HG03558 (cell line): Measurements from ENCODE around the gene PTPRR.

Source experiments
- ATAC-seq: cut with Tn5 transposase; IDR thresholded peaks from one replicate; pipeline ENCODE4 v1.9.1; 2021; ENCODE audit warnings: moderate number of reproducible peaks; ENCODE audit not compliant: unreplicated experiment; ENCODE audit errors: extremely low read depth

PTPRR gene

DNA sequence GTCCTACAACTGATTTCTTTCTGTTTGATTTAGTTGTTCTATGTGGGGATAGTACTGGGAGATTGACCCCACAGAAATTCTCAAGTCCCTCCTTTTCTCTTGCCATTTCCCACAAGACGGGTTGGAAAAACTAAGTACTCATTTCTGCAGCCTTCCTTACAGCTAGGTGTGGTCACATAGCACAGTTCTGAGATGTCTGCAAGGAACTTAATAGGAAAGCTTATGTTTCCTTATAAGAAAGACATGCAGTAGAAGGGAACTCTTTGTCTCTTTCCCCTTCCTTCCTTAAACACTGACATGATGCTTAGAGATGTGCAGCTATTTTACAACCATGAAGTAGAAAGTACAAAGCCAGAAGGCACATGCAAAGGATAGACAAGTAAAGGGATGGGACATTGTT is 113.7 kb downstream of the PTPRR start:
- no peak for ATAC-seq

DNA sequence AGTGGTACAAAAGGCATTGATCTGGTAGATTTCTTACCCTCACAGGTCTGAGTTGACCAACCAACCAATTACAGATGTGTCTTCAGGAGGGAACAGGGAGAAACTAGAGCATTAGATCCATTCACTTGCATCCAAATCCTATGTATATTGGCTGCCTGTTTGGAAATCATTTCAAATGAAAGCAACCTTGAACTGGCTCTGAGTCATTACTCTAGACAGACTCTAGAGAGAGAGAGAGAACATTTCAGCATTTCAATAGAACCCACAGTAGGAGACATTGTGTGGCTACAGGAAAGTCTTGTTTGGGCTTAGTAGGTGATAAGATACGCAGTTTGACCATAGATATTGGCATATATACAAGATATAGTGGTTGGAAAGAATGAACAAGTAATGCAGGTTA is 114.5 kb downstream of the PTPRR start:
- ATAC-seq = no peak

DNA sequence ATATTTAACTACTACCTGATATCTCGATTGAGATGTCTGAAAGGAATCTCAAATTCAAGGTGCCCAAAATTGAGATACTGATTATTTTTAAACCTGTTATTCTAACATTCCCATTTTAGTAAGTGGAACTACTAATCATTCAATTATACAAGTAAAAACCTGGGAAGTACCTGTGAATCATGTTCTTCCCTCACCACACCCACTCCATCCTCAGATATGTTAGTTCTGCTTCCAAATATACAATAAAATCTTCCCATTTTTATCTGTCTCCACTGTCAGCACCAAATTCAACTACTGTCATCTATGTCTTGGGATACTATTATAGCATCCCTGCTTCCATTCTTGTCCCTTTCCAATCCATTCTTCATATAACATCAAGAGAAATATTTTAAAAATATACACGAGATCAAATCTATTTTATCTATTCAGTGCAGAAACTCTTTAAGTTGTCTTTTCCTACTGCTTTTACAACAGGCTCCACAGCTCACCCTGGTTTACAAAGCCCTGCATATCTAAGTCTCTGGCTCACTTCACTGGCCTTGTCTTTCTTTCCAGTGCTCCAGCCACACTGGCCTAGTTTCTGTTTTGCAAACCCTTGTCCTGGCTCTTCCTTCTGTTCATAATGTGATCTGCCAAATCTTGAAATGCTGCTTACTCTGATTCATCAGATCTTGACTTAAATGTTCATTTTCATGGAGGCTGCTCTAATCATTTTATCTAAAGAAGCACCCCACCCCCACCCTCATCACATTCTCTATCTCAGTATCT is 122.3 kb downstream of the PTPRR start:
- ATAC-seq = no peak

DNA sequence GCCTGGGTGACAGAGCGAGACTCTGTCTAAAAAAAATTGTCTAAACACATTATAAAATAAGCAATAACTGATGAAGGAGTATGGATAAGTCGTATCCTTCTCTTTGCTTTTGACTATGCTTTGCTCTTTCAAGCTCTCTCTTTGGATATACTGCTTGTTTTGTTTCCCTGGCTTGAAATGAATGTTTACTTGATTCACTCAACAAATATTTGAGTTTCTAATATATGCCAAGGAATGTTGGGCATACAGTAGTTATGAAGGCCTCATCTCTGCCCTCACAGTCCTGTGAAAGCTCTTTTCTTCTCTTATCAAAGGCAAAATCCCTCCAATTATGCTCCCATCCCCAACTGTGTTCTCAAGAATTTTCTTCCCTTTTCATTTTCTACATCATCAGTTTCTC is 123.5 kb downstream of the PTPRR start:
- no peak for ATAC-seq

DNA sequence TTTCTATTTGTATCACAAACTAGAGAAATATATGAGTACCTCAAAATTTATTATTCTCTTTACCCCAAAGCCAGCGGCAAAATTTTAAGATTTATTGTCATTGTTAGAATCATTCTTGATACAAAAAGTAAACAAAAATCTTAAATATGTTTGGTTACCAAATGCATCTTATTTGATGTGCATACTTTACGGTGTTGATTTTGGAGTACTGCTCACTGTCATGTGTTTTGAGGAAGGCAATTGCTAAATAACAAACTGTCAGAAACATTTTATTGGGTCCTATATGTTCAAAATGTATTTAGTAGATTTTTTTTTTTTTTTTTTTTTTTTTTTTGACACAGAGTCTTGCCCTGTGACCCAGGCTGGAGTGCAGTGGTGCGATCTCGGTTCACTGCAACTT is 124.9 kb downstream of the PTPRR start:
- no peak for ATAC-seq

DNA sequence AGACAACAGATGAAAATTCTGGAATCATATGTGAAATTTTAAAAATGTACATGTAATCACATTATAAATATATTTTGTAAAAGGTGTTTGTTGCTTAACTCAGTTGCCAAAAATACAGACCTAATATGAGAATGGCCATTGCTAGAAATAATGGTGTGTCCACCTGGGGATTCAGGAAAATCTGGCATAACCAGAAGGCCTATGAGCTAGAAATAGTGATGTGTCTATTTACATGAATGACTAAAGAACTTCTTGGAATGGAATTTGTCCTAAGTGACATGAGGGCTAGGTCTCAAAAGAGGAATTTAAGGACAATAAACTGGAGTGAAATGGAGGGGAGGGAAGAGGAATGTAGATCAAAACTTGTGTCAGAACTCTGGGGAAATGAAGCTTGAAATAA is 126.4 kb downstream of the PTPRR start:
- no peak for ATAC-seq

DNA sequence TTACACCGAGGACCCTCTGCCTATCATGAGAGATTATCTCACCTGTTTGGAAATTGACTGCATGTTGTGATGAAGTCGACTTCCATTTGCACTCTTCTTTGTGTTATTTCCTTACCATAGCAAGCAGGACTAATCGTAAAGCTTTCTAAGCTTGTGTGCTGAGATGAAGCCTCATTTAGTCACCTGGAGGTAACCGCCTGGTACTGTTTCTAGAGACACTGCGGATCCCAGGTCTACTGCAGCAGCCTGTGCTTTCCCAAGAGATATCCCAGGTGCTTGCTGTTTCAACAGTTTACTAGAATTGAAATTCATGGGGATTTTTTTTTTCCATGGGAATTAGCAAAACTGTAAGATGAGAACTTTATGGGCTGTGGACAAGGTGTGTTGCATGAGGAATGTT is 131.8 kb downstream of the PTPRR start:
- ATAC-seq = no peak

DNA sequence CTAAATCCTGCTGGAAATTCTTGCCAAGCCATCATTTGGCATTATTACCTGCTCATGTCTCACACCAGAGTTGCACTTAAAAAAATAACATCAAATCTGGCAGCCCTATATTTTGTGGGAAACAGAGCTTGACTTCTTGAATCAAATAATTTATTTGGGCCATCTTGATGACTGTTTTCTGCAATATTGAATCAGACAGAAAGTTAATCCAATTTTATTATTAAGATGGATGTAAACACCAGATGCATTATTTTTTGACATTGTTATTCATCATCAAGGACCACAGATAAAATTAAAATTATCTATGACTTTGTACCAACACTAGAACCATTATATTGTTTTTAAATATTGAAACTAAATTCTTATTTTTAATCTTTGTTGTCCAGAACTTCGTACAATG is 132.9 kb downstream of the PTPRR start:
- ATAC-seq = no peak

DNA sequence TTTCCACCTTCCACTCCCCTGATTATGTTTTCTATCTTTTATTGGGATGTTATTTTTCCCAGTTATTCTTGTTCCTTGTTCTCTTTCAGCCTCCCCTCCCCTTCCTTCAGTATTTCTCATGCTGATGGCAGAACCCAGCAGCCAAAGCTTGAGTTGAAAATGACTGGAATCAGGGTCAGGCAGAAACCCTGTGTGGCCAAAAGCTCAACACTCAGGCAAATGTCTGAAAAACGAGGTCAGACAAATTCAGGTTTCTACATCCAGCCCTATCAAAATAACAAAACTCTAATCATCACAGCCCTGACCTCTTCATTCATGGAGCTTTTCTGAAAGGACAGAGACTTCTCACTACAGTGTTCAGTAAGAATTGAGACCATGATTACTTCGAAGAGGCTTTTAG is 134.6 kb downstream of the PTPRR start:
- no peak for ATAC-seq

DNA sequence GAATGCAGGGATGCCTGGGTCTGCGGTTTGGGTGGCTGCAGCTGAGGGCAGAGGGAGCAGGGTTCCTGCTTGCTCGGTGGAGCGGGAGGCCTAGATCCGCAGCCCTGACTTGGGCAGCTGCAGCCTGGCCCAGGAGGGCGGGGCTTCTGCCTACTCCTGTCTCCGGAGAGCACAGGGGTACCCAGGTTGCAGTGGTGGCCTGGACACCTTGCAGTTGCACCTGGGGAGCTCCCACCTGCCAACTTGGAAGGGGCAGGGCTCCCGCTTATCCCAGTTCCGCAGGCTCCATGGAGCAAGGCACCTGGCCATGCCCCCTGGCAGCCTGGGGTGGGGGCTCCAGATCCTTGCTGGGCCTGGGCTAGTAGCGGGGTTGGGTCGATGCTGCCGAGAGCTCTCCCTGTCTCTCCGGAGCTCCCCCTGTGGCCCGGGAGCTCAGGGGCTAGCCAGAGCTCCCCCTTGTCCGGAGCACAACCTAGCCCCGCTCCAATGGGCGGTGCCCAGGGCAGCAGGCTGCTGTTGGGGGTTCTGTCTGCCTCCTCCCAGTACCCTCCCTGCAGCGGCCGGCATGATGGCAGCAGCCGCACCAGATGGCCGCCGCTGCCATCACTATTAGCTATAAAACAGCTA is 136.4 kb downstream of the PTPRR start:
- no peak for ATAC-seq

DNA sequence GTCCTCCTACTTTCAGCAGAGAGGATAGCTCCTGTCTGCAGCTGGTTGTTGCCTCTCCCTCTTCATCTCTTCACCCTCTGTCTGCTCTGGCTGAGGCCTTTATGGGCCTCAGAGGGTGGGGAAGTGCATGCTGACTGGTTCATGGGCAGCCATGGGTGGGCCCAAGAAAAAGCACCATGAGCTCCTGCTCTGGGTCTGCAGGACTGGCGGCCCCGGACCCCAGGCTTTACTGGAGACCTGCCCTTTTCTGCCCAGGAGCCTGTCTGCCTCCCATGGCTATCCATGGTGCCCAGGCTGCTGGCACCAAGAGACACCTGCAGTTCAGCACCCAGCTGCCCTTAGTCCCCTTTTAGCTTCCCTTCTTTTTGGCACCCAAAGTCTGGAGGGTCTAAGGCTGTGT is 137.1 kb downstream of the PTPRR start:
- no peak for ATAC-seq

DNA sequence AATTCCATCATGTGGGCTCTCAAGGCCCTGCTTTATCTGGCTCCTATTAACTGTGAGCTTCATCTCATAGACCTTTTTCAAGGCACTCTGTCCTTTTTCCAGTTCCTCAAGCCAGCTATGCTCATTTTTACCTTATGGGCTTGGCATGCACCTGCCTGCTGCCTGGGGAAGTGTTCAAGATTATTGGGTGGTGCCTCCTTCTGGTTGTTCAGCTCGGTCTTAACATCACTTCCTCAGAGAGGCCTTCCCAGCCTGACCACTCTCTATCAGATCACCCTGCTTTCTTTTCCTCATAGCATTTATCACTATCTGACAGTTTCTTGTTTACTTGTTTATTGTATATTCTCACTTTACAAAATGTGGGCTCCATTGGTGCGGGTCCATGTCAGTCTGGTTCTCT is 141.3 kb downstream of the PTPRR start:
- no peak for ATAC-seq

DNA sequence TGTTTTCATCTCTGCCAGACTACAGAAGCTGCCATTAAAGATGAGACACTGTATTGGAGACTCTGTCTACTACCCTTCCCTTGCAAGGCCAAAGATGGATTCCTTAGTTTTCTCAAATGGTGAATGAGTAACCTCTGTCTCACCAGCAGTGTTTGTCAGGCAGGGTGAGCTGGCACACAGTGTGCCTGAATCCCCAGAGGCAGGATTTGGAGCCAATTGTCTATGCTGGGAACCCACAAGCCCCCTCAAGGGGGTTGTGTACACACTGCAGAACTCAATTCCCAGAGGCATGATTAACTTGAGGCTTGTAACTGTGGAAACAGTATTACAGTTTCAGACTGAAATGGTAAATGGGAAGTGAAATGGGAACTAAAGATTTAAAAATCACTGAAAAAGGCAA is 146.5 kb downstream of the PTPRR start:
- ATAC-seq = no peak

DNA sequence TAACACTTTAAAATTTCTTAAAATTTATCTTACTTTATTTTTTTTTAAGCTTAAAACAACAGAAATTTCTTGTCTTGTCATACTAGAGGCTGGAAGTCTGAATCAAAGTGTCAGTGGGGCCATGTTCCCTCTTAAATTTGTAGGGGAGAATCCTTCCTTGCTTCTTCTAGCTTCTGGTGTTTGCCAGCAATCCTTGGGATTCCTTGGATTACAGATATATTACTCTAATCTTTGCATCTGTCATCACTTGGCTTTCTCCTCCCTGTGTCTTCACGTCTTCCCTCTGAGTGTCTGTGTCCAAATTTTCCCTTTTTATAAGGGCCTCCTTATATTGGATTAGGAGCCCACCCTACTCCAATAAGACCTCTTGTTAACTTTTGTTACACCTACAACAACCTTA is 147.7 kb downstream of the PTPRR start:
- no peak for ATAC-seq

DNA sequence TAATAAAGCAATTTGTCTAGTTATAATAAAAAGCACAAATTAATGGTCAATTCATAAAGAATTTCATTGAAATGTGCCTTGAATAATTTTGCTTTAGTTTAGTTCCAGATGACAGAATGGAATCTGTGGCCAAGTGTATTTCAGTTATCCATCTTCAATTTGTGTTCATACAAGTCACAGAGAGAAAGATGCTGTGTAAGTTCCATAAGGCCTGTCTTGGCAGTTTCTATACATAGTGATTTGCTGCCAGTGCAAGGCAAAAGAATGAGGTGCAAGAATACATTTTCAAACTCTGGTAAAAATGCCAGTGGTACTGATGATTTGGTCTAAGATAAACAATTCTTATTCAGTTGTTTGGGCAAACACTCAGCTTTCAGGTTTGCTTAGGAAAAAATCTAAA is 149.0 kb downstream of the PTPRR start:
- ATAC-seq = no peak

DNA sequence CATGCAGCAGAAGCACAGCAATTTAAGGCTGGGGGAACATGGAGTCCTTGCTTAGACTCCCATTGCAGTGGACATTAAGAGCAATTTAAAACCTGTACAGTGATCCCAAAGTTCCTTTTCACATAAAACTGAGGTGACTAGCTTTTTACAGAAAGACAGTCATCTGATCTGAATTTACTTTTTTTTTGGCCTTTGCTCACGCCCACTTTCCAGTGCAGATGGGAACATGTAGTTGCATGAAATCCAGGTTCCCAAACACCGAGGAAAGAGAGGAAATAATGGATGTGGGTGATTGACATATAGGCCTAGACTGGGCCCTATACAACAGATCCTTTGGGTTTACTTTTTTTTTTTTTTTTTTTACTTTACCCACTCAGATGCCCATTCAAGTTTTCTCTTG is 156.9 kb downstream of the PTPRR start:
- ATAC-seq = no peak

DNA sequence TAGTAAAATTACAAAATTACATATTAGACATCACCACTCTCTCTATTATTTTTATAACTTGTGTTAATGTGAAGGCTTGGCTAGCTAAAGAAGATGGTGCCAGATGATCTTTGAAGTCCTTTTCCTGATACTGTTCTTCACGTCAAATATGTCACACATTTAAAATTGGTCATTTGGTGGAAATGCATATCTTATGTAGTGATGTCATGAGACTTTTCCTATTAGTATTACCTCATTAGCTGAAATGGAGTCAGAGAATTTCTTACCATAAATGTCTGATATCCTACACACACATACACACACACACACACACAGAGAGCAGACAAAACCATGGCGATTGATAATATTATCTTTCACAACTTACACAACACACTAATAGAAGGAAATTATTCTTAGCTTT is 158.5 kb downstream of the PTPRR start:
- ATAC-seq = no peak

DNA sequence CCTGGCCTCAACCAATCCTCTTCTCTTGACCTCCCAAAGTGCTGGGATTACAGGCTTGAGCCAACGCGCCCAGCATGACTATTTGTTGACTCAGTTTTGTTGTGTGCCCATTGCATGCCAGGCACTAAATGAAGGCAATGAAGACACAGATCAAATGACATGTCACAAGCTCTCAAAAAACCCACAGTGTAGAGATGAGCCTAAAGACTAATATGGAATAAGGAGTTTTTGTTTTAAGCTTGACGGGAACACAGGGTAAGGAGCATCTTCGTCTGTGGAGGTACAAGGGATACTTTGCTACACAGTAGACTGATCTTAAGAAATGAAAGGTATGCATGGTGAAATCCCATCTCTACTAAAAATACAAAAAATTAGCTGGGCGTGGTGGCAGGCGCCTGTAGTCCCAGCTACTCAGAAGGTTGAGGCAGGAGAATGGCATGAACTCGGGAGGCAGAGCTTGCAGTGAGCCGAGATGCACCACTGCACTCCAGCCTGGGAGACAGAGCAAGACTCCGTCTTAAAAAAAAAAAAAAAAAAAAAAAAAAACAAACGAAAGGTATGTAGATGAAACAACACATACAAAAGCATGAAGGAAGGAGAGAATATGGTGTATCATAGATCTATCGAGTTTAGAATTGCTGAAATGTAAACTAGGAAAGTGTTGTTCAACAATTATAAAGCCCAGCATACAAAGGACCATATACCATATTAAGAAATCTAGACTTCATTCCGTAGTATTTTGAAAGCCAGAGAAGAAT is 161.2 kb downstream of the PTPRR start:
- ATAC-seq = no peak

DNA sequence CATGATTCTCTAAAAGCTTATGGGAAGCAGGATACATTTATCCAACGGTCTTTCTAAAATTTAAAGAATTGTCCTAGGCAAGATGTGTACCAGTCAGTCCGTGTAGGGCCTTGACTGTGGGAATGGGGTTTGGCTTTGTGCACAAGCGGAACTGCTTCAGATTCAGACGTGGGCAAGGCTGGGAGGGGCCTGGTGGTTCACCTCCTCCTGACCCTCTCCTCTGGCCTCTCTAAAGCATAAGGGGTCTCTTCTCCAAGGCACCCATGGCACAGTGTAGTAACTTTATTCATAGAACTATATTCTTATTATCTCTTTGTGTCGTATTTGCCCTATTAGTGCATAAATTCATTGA is 162.1 kb downstream of the PTPRR start:
- ATAC-seq = no peak

DNA sequence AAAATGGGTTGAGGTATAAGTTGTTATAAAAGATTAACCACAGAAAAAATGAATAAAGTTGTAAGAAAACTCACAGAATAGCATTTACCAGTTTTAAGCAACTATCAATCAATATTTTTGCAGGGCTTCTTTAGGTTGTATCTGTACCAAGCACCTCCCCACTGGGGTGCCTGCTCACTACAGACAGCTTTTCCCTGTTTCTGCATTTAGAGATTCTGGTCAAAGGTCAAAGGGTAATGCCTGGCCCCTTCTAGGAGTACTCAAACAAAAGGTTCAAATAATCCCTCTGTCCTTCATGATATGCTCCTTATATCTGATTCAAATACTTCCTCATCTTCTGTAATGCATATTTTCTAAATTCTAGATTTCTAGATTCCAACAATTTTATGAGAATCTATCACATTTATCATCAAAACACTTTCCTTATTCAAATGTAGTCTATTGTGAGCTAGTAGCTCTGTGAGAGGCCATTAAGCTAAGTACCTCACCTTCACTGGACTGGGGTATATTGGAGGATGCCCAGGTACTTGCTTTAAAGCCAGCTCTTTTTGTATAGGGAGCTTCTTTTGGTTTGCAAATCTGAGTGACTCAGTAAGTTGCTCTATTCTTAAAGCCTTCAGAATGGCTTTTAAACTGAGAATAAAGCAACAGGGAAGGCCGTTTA is 162.6 kb downstream of the PTPRR start:
- no peak for ATAC-seq

DNA sequence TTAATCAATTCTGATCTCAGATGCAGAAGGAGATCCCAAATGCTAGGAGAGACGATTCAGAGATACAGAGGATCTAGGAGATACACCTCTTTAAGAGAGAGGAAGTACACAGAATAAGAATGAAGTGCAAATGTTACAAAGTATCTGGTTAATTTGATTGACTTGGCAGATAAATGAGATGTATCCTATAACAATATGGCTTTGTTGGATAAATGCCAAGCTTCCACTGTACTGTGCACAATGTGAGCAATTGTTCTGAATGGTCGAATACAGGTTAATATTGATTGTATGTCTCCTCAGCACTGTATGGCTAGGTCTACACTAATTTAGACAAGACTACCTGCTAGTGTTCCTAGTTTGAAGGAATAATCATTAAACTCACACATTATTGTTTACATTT is 163.7 kb downstream of the PTPRR start:
- no peak for ATAC-seq
